Gastroesophageal sphincter (tissue), 3 donors: ENCODE measurements around the gene GOLGA6L7.

Experiments
- EP300 ChIP-seq: sonication (generic); formaldehyde crosslinking; IDR thresholded peaks from one replicate; pipeline ENCODE4 v1.6.1; 2017; ENCODE audit warnings: antibody characterized with exemption, mild to moderate bottlenecking
- POLR2A ChIP-seq, 2 donors: fragments of 450-650 bp; IDR thresholded peaks; one replicate each; pipeline ENCODE4 v1.6.1; 2017; ENCODE audit warnings: antibody characterized with exemption in 2 of 2, mild to moderate bottlenecking in 2 of 2, moderate library complexity in 1 of 2
- TF ChIP-seq, protein P1 (sequence below), 4 experiments: fragments of 200-600 bp in 2 of 4; fragments of 450-650 bp in 2 of 4; sonication (generic) in 1 of 4; IDR thresholded peaks; one replicate each; pipeline ENCODE4 v1.5.1; 2017 to 2019; ENCODE audit warnings: antibody characterized with exemption in 4 of 4, mild to moderate bottlenecking in 2 of 4, moderate library complexity in 2 of 4

DNA sequence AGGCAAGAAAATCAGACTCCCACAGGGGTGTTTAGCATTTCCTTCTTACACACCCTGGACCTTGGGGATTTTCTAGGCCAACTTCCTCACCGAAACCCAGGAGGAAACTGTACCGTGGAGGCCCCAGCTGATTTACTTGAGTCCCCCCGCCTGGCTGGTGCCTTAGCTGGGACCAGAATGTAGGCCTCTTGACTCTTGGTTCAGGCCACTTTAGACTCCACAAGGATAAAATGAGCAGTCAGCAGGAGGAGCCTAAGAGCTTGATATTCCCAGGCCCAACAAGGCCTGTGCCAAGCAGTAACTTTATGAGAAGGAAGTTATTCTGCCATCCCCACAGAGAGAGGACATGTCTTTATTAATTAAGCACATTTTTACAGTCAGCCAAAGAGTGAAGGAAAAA is 32.7 kb upstream of the GOLGA6L7 start:
- TF ChIP-seq, protein P1, sequence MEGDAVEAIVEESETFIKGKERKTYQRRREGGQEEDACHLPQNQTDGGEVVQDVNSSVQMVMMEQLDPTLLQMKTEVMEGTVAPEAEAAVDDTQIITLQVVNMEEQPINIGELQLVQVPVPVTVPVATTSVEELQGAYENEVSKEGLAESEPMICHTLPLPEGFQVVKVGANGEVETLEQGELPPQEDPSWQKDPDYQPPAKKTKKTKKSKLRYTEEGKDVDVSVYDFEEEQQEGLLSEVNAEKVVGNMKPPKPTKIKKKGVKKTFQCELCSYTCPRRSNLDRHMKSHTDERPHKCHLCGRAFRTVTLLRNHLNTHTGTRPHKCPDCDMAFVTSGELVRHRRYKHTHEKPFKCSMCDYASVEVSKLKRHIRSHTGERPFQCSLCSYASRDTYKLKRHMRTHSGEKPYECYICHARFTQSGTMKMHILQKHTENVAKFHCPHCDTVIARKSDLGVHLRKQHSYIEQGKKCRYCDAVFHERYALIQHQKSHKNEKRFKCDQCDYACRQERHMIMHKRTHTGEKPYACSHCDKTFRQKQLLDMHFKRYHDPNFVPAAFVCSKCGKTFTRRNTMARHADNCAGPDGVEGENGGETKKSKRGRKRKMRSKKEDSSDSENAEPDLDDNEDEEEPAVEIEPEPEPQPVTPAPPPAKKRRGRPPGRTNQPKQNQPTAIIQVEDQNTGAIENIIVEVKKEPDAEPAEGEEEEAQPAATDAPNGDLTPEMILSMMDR (IDR thresholded peaks at IDR 0.05), result no peak
- TF ChIP-seq EP300, result no peak
- TF ChIP-seq POLR2A (IDR thresholded peaks at IDR 0.05), result no peak
